GM06990 (cell line): ENCODE measurements around the gene RMND5A.
"Not testable (repeated sequence)": the region's sequence is repeated elsewhere in the genome, so short reads cannot be mapped to it uniquely, and the experiment has no call there.

Source experiments
- DNase-seq: peaks from one replicate; pipeline ENCODE4 v3.0.0-alpha.2; 2011; ENCODE audit not compliant: insufficient read length; ENCODE audit errors: extremely low read depth
- H3K27me3 ChIP-seq: replicated peaks from 2 replicates; pipeline ENCODE4 v1.6.0; 2011; ENCODE audit warnings: low read length; ENCODE audit not compliant: control insufficient read depth, insufficient read depth
- H3K36me3 ChIP-seq: 2 replicates; pipeline ENCODE4 v1.5.1; 2011; ENCODE audit warnings: low read length; ENCODE audit not compliant: control insufficient read depth, insufficient read depth
- H3K4me3 ChIP-seq: replicated peaks from 2 replicates; pipeline ENCODE4 v1.5.1; 2011; ENCODE audit warnings: low read depth, mild to moderate bottlenecking, control low read depth, low read length
- TF ChIP-seq, protein P1 (sequence below): IDR thresholded peaks from 2 replicates; pipeline ENCODE4 v1.5.1; 2011; ENCODE audit warnings: low read length, control low read depth, mild to moderate bottlenecking, inconsistent platforms; ENCODE audit not compliant: insufficient read depth, poor library complexity, severe bottlenecking

Gene RMND5A

DNA sequence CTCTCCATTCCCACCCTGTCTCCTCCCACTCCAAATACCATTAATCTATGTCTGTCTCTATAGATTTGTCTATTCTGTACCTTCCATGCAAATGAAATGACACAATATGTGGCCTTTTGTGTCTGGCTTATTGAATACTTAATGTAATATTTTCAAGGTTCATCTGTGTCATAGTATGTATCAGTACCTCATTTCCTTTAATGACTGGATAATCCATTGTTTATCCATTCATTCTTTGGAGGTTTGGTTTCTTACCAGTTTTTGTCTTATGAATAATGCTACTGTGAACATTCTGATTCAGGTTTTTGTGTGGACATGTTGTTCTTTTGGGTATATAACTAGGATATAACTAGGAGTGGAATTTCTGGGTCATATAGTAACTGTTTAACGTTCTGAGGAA lies 14.8 kb downstream of the RMND5A start:
- H3K4me3 ChIP-seq, H3K36me3 ChIP-seq, H3K27me3 ChIP-seq, DNase-seq: not testable (repeated sequence)

DNA sequence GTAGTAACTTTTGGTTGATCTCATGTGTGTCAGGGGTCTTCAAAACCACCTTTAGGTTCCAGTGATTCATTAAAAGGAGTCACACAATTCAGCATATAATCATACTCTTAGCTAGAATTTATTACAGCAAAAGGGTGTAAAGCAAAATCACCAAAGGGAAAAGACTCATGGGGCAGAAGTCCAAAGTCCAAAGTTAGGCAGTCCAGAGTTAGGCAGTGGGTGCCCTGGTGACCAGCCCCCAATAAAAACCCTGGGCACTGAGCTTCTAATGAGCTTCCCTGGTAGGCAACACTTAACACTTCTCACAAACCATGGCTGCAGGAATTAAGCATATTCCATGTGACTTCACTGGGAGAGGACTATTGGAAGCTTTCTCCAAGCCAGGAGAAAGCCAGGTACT lies 19.4 kb downstream of the RMND5A start:
- not testable (repeated sequence) for H3K36me3 ChIP-seq, H3K27me3 ChIP-seq, DNase-seq, H3K4me3 ChIP-seq

- not testable (repeated sequence) for H3K36me3 ChIP-seq, H3K4me3 ChIP-seq, H3K27me3 ChIP-seq, DNase-seq
These were observed 19.8 kb downstream of the RMND5A start for GRCh38 chr2:86739889-86740288.

GRCh38 chr2:86741889-86742498 lies 21.9 kb downstream of the RMND5A start:
- H3K36me3 ChIP-seq, DNase-seq, H3K27me3 ChIP-seq, H3K4me3 ChIP-seq: not testable (repeated sequence)

DNA sequence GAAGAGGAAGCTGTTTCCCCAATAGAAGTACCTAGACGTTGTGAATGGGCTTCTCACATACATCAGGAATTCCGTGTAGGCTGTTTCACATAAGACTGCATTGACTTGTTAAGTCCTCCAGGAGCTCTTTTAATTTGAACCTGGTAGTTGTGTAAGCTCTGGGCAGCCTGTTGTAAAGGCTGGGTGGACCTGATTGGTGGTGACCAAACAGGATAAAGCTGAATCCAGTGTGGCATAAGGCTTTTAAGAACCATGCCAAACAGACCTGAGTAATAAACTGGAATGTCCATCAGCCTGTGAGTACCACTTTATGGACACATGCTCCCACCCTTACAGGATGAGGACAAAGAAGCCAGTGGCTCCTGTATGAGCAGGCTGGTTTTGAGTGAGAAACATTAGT lies 24.1 kb downstream of the RMND5A start:
- H3K27me3 ChIP-seq: no peaks in the 10 kb centered on the region
- H3K4me3 ChIP-seq: no peak overlapping the region
- H3K36me3 ChIP-seq: peaks cover 2% of the 10 kb centered on the region; the same call in 1 of the 2 replicates
- TF ChIP-seq, protein P1, sequence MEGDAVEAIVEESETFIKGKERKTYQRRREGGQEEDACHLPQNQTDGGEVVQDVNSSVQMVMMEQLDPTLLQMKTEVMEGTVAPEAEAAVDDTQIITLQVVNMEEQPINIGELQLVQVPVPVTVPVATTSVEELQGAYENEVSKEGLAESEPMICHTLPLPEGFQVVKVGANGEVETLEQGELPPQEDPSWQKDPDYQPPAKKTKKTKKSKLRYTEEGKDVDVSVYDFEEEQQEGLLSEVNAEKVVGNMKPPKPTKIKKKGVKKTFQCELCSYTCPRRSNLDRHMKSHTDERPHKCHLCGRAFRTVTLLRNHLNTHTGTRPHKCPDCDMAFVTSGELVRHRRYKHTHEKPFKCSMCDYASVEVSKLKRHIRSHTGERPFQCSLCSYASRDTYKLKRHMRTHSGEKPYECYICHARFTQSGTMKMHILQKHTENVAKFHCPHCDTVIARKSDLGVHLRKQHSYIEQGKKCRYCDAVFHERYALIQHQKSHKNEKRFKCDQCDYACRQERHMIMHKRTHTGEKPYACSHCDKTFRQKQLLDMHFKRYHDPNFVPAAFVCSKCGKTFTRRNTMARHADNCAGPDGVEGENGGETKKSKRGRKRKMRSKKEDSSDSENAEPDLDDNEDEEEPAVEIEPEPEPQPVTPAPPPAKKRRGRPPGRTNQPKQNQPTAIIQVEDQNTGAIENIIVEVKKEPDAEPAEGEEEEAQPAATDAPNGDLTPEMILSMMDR: no peak
- no peak for DNase-seq

DNA sequence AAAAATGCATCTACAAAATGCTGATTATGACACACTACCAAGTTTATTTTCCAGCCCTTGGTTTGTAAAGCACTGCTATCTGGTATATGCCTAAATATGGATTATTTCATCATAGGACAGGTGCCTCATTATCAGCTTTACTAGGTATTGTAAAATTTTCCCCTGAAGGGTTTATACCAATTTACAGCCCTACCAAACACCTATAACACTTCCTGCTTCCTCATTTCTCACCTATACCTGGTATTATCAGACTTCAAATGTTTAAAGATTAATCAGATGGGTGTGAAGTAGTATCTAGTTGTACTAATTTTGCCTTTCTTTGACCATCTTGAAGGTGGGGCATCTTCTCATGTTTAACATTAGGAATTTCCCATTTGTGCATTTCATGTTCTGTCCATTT lies 26.8 kb downstream of the RMND5A start:
- no peaks in the 10 kb centered on the region for H3K27me3 ChIP-seq
- no peak for DNase-seq
- TF ChIP-seq, protein P1: no peak
- H3K4me3 ChIP-seq: no peak overlapping the region
- peaks cover 3% of the 10 kb centered on the region; the same call in 1 of the 2 replicates for H3K36me3 ChIP-seq

DNA sequence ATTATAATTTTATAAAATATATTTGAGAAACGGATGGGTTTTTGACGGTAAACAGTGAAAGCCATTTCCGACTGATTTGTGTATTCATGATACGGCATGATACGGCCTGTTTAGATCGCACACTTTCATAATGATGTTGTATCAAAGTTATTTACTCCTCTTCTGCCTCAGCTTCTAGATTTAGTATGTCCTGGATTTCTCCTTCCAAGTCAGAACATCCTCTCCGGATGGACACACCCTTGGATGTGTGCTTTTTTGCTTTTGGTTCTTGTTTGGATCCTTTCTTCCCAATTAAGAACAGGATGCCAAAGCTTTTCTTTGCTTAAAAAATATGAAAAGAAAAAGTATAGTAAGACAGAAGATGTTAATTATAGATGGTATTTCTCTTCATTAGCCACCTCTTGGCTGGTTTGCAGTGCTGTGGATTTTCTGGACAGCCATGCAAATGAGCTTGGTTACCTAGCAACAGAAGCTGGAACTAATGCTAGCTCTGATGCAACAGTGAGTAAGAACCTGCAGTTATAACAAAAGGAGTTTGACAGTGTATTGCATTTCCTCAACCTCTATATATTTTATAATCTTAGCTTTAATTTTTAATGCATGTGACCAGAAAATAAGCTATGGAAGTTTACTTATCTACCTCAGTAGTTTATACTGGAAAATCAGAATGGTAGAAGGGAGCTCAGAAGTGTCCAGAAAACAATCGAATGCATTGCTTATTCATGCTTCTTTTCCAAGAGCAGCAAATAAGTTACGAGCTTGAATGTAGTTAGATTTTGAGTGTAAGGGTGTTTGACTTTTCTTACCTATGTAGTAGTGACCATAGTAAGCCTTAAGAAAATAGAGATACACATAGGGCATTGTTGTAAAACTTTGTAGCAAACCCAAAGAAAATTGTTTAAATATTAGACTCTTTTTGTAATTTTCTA lies 27.9 kb downstream of the RMND5A start:
- Histone ChIP-seq H3K27me3 (no peaks in the 10 kb centered on the region), H3K4me3 (no peak overlapping the region), H3K36me3 (peaks cover 5% of the 10 kb centered on the region; the same call in 1 of the 2 replicates)
- TF ChIP-seq, protein P1: no peak
- DNase-seq: no peak
